Measurements from ENCODE around the gene CCDC92. TPM values are rescaled to one million over a fixed set of nuclear protein-coding genes. Genes with fewer than 3 reads are reported as not detected.
"Not testable (repeated sequence)": the region's sequence is repeated elsewhere in the genome, so short reads cannot be mapped to it uniquely, and the experiment has no call there.

Gene CCDC92
- total RNA-seq, 2 donors from 2014 or later: 19.7 to 25.1 TPM

- WGBS, 2 donors: 61 to 70% methylated on average over 24 to 25 of the region's 25 CpGs
- no peaks in the 10 kb centered on the region for H3K9me3 ChIP-seq
- ATAC-seq (no peak), DNase-seq (no peak)
- intact Hi-C loops (cut with DNase I): no loop called here
- no peaks in the 10 kb centered on the region for H3K36me3 ChIP-seq (replicated peaks in 1 of 2; ENCODE audit: insufficient read depth in 1 of 2, low read depth in 2 of 2)
- H3K4me1 ChIP-seq: no peaks in the 10 kb centered on the region
- no peak for TF ChIP-seq CTCF (IDR thresholded peaks at IDR 0.05)
- TF ChIP-seq POLR2A (IDR thresholded peaks at IDR 0.05): no peak
- no peaks in the 10 kb centered on the region for H3K27me3 ChIP-seq
- no peak overlapping the region for H3K27ac ChIP-seq
- H3K4me3 ChIP-seq: no peak overlapping the region
Measured at GRCh38 chr12:123912415-123913380, 59.9 kb downstream of the CCDC92 start.

DNA sequence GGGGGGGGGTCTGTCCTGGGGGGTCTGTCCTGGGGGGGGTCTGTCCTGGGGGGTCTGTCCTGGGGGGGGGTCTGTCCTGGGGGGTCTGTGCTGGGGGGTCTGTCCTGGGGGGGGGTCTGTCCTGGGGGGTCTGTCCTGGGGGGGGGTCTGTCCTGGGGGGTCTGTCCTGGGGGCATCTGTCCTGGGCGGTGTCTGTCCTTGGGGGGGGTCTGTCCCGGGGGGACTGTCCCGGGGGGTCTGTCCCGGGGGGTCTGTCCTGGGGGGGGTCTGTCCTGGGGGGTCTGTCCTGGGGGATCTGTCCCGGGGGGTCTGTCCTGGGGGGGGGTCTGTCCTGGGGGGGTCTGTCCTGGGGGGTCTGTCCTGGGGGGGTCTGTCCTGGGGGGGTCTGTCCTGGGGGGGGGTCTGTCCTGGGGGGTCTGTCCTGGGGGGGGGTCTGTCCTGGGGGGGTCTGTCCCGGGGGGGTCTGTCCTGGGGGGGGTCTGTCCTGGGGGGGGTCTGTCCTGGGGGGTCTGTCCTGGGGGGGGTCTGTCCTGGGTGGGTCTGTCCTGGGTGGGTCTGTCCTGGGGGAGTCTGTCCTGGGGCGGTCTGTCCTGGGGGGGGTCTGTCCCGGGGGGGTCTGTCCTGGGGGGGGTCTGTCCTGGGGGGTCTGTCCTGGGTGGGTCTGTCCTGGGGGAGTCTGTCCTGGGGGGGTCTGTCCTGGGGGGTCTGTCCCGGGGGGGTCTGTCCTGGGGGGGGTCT lies 60.8 kb downstream of the CCDC92 start:
- H3K9me3 ChIP-seq; H3K36me3 ChIP-seq (replicated peaks in 1 of 2; ENCODE audit: insufficient read depth in 1 of 2, low read depth in 2 of 2); ATAC-seq; H3K4me3 ChIP-seq; H3K4me1 ChIP-seq; H3K27me3 ChIP-seq; intact Hi-C loops (cut with DNase I); DNase-seq; H3K27ac ChIP-seq: not testable (repeated sequence)
- no CpG with 5 or more reads among the region's 9 CpGs for WGBS, 2 donors

GRCh38 chr12:123910761-123911193 lies 61.9 kb downstream of the CCDC92 start:
- Histone ChIP-seq H3K27ac (no peak overlapping the region), H3K27me3 (no peaks in the 10 kb centered on the region), H3K9me3 (no peaks in the 10 kb centered on the region), H3K4me3 (no peak overlapping the region), H3K4me1 (no peaks in the 10 kb centered on the region), H3K36me3 (replicated peaks in 1 of 2; ENCODE audit: insufficient read depth in 1 of 2, low read depth in 2 of 2) (no peaks in the 10 kb centered on the region)
- intact Hi-C loops (cut with DNase I): no loop called here
- ATAC-seq (no peak), DNase-seq (no peak)
- no peak for TF ChIP-seq CTCF (IDR thresholded peaks at IDR 0.05)
- no peak for TF ChIP-seq POLR2A (IDR thresholded peaks at IDR 0.05)
- 55 to 61% methylated on average over 5 of the region's 5 CpGs for WGBS, 2 donors

DNA sequence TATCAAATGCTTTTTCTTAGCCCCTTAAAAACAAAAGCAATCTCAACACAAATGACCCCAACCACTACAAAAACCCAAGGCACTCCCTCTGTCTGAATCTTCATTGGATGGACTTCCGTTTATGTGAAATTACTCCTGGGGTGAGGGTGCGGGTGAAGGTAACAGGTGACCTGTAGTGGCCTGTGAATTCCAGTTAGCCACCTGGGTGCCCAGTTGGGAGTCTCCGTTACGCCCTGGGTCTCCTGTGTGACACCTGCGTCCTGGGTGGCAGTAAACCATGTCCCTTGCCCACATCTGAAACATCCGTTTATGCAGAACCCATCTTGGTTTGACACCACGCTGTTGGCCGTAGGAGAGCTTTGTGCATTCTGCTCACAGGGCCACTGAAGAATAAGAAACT lies 62.6 kb downstream of the CCDC92 start:
- H3K4me3 ChIP-seq: no peak overlapping the region
- WGBS, 2 donors: 81 to 86% methylated on average over 8 of the region's 8 CpGs
- no peak overlapping the region for H3K27ac ChIP-seq
- ATAC-seq (no peak), DNase-seq (no peak)
- no peaks in the 10 kb centered on the region for H3K9me3 ChIP-seq
- no peaks in the 10 kb centered on the region for H3K27me3 ChIP-seq
- H3K36me3 ChIP-seq (replicated peaks in 1 of 2; ENCODE audit: insufficient read depth in 1 of 2, low read depth in 2 of 2): no peaks in the 10 kb centered on the region
- no peaks in the 10 kb centered on the region for H3K4me1 ChIP-seq
- intact Hi-C loops (cut with DNase I): no loop called here
- TF ChIP-seq CTCF (IDR thresholded peaks at IDR 0.05) (no peak), POLR2A (IDR thresholded peaks at IDR 0.05) (no peak)

All from body of pancreas (tissue), 4 donors.